ENCODE measurements around the gene LAMC3. TPM values are rescaled to one million over a fixed set of nuclear protein-coding genes. Genes with fewer than 3 reads are reported as not detected.

The LAMC3 gene
- total and polyA plus RNA-seq, 5 donors = 0.51 to 2.6 (median 1.4) TPM

GRCh38 chr9:131042666-131043065 is 33.7 kb downstream of the LAMC3 start:
- ATAC-seq (no peak), DNase-seq (no peak)
- H3K27me3 ChIP-seq (ENCODE audit: control insufficient read depth, insufficient read depth) = no peaks in the 10 kb centered on the region
- no peak overlapping the region for H3K27ac ChIP-seq (ENCODE audit: low read length)
- H3K4me1 ChIP-seq (ENCODE audit: control insufficient read depth, insufficient read depth, low read length) = no peaks in the 10 kb centered on the region
- H3K4me3 ChIP-seq (ENCODE audit: low read length) = no peak overlapping the region
- H3K9me3 ChIP-seq (ENCODE audit: control insufficient read depth, low read length) = no peaks in the 10 kb centered on the region
- intact Hi-C loops (cut with DNase I) = loop anchor here in 2 of 4 donors (10.0 kb wide), 1 partner anchor 338 kb away; no protein-coding TSS in a partner anchor

GRCh38 chr9:131043087-131043486 is 34.1 kb downstream of the LAMC3 start:
- DNase-seq (peak in 1 of 3 donors; percentile 20), ATAC-seq (no peak)
- Histone ChIP-seq H3K27me3 (ENCODE audit: control insufficient read depth, insufficient read depth) (no peaks in the 10 kb centered on the region), H3K27ac (ENCODE audit: low read length) (no peak overlapping the region), H3K4me1 (ENCODE audit: control insufficient read depth, insufficient read depth, low read length) (no peaks in the 10 kb centered on the region), H3K4me3 (ENCODE audit: low read length) (no peak overlapping the region), H3K9me3 (ENCODE audit: control insufficient read depth, low read length) (no peaks in the 10 kb centered on the region)
- 63% methylated on average over 2 of the region's 2 CpGs for WGBS
- intact Hi-C loops (cut with DNase I) = loop anchor here in 2 of 4 donors (10.0 kb wide), 1 partner anchor 338 kb away; no protein-coding TSS in a partner anchor

- Histone ChIP-seq H3K9me3 (ENCODE audit: control insufficient read depth, low read length) (no peaks in the 10 kb centered on the region), H3K27me3 (ENCODE audit: control insufficient read depth, insufficient read depth) (no peaks in the 10 kb centered on the region), H3K4me3 (ENCODE audit: low read length) (no peak overlapping the region), H3K4me1 (ENCODE audit: control insufficient read depth, insufficient read depth, low read length) (no peaks in the 10 kb centered on the region), H3K27ac (ENCODE audit: low read length) (no peak overlapping the region)
- DNase-seq = no peak
- intact Hi-C loops (cut with DNase I) = loop anchor here in 3 of 4 donors (2.0 to 10.0 kb wide), 2 partner anchors 35 to 339 kb away; partner anchors contain the start of gene LAMC3 (in 1 of the 3)
- WGBS = 70% methylated on average over 6 of the region's 6 CpGs
- no peak for ATAC-seq
Observed at GRCh38 chr9:131043646-131044045, 34.7 kb downstream of the LAMC3 start.

- H3K27ac ChIP-seq (ENCODE audit: low read length) = no peak overlapping the region
- peak in 1 of 3 donors; percentile 42 for DNase-seq
- H3K4me1 ChIP-seq (ENCODE audit: control insufficient read depth, insufficient read depth, low read length) = no peaks in the 10 kb centered on the region
- intact Hi-C loops (cut with DNase I) = loop anchor here in 3 of 4 donors (2.0 to 10.0 kb wide), 3 partner anchors 37 to 341 kb away; partner anchors contain the start of gene LAMC3 (in 1 of the 3)
- H3K27me3 ChIP-seq (ENCODE audit: control insufficient read depth, insufficient read depth) = no peaks in the 10 kb centered on the region
- no peak overlapping the region for H3K4me3 ChIP-seq (ENCODE audit: low read length)
- H3K9me3 ChIP-seq (ENCODE audit: control insufficient read depth, low read length) = no peaks in the 10 kb centered on the region
- peak in 1 of 2 donors; percentile 24 for ATAC-seq
- 79% methylated on average over 16 of the region's 16 CpGs for WGBS
Observed at GRCh38 chr9:131045300-131046092, 36.5 kb downstream of the LAMC3 start.

- ATAC-seq = no peak
- intact Hi-C loops (cut with DNase I) = loop anchor here in 3 of 4 donors (5.0 to 10.0 kb wide), 2 partner anchors 179 to 341 kb away; no protein-coding TSS in a partner anchor
Observed at GRCh38 chr9:131046093-131046380, 37.1 kb downstream of the LAMC3 start.

GRCh38 chr9:131046581-131047202 is 37.7 kb downstream of the LAMC3 start:
- intact Hi-C loops (cut with DNase I) = loop anchor here in 3 of 4 donors (5.0 to 10.0 kb wide), 2 partner anchors 179 to 342 kb away; no protein-coding TSS in a partner anchor
- H3K4me1 ChIP-seq (ENCODE audit: control insufficient read depth, insufficient read depth, low read length) = no peaks in the 10 kb centered on the region
- no peak overlapping the region for H3K4me3 ChIP-seq (ENCODE audit: low read length)
- H3K9me3 ChIP-seq (ENCODE audit: control insufficient read depth, low read length) = no peaks in the 10 kb centered on the region
- WGBS = 16% methylated on average over 35 of the region's 35 CpGs
- ATAC-seq = peak; percentile 77 to 84
- DNase-seq = peak; percentile 73 to 90 (median 85)
- no peaks in the 10 kb centered on the region for H3K27me3 ChIP-seq (ENCODE audit: control insufficient read depth, insufficient read depth)
- no peak overlapping the region for H3K27ac ChIP-seq (ENCODE audit: low read length)

More at GRCh38 chr9:131046093-131046380, 37.1 kb downstream of the LAMC3 start:
- no peaks in the 10 kb centered on the region for H3K27me3 ChIP-seq (ENCODE audit: control insufficient read depth, insufficient read depth)
- no peak overlapping the region for H3K4me3 ChIP-seq (ENCODE audit: low read length)
- WGBS = 100% methylated on average over 3 of the region's 3 CpGs
- H3K27ac ChIP-seq (ENCODE audit: low read length) = no peak overlapping the region
- H3K9me3 ChIP-seq (ENCODE audit: control insufficient read depth, low read length) = no peaks in the 10 kb centered on the region
- no peak for DNase-seq
- no peaks in the 10 kb centered on the region for H3K4me1 ChIP-seq (ENCODE audit: control insufficient read depth, insufficient read depth, low read length)

GRCh38 chr9:131048332-131048731 is 39.4 kb downstream of the LAMC3 start:
- intact Hi-C loops (cut with DNase I) = loop anchor here in 3 of 4 donors (5.0 to 10.0 kb wide), 2 partner anchors 181 to 344 kb away; no protein-coding TSS in a partner anchor
- no peaks in the 10 kb centered on the region for H3K4me1 ChIP-seq (ENCODE audit: control insufficient read depth, insufficient read depth, low read length)
- no peaks in the 10 kb centered on the region for H3K9me3 ChIP-seq (ENCODE audit: control insufficient read depth, low read length)
- H3K27ac ChIP-seq (ENCODE audit: low read length) = no peak overlapping the region
- ATAC-seq (no peak), DNase-seq (no peak)
- WGBS = 44% methylated on average over 6 of the region's 6 CpGs
- H3K27me3 ChIP-seq (ENCODE audit: control insufficient read depth, insufficient read depth) = no peaks in the 10 kb centered on the region
- H3K4me3 ChIP-seq (ENCODE audit: low read length) = no peak overlapping the region

GRCh38 chr9:131048820-131049219 is 39.8 kb downstream of the LAMC3 start:
- Histone ChIP-seq H3K27ac (ENCODE audit: low read length) (no peak overlapping the region), H3K9me3 (ENCODE audit: control insufficient read depth, low read length) (no peaks in the 10 kb centered on the region), H3K27me3 (ENCODE audit: control insufficient read depth, insufficient read depth) (no peaks in the 10 kb centered on the region), H3K4me1 (ENCODE audit: control insufficient read depth, insufficient read depth, low read length) (no peaks in the 10 kb centered on the region), H3K4me3 (ENCODE audit: low read length) (no peak overlapping the region)
- intact Hi-C loops (cut with DNase I) = loop anchor here in 3 of 4 donors (5.0 to 10.0 kb wide), 2 partner anchors 182 to 344 kb away; no protein-coding TSS in a partner anchor
- ATAC-seq (no peak), DNase-seq (no peak)
- WGBS = 96% methylated on average over 8 of the region's 8 CpGs

- Histone ChIP-seq H3K9me3 (ENCODE audit: control insufficient read depth, low read length) (no peaks in the 10 kb centered on the region), H3K27ac (ENCODE audit: low read length) (no peak overlapping the region), H3K4me3 (ENCODE audit: low read length) (no peak overlapping the region), H3K4me1 (ENCODE audit: control insufficient read depth, insufficient read depth, low read length) (no peaks in the 10 kb centered on the region), H3K27me3 (ENCODE audit: control insufficient read depth, insufficient read depth) (no peaks in the 10 kb centered on the region)
- no peak for ATAC-seq
- intact Hi-C loops (cut with DNase I) = loop anchor here in 3 of 4 donors (5.0 to 10.0 kb wide), 2 partner anchors 183 to 345 kb away; no protein-coding TSS in a partner anchor
- DNase-seq = peak in 1 of 3 donors; percentile 29
- WGBS = 68% methylated on average over 21 of the region's 21 CpGs
Observed at GRCh38 chr9:131049829-131050715, 41.1 kb downstream of the LAMC3 start.

- H3K27me3 ChIP-seq (ENCODE audit: control insufficient read depth, insufficient read depth) = no peaks in the 10 kb centered on the region
- 88% methylated on average over 17 of the region's 17 CpGs for WGBS
- DNase-seq = peak in 1 of 3 donors; percentile 17
- ATAC-seq = no peak
- H3K9me3 ChIP-seq (ENCODE audit: control insufficient read depth, low read length) = no peaks in the 10 kb centered on the region
- intact Hi-C loops (cut with DNase I) = no loop called here
- no peaks in the 10 kb centered on the region for H3K4me1 ChIP-seq (ENCODE audit: control insufficient read depth, insufficient read depth, low read length)
- no peak overlapping the region for H3K27ac ChIP-seq (ENCODE audit: low read length)
- no peak overlapping the region for H3K4me3 ChIP-seq (ENCODE audit: low read length)
Observed at GRCh38 chr9:131050831-131051230, 41.9 kb downstream of the LAMC3 start.

Data from right cardiac atrium (tissue), 5 donors.